ENCODE results near the gene CACNA2D3. TPM values are rescaled to one million over a fixed set of nuclear protein-coding genes. Genes with fewer than 3 reads are reported as not detected.

The CACNA2D3 gene
- total RNA-seq, 4 donors from 2014 or later = 0.27 to 1.5 (median 0.79) TPM

- TF ChIP-seq POLR2A (IDR thresholded peaks at IDR 0.05) = no peak
- TF ChIP-seq, protein P1, sequence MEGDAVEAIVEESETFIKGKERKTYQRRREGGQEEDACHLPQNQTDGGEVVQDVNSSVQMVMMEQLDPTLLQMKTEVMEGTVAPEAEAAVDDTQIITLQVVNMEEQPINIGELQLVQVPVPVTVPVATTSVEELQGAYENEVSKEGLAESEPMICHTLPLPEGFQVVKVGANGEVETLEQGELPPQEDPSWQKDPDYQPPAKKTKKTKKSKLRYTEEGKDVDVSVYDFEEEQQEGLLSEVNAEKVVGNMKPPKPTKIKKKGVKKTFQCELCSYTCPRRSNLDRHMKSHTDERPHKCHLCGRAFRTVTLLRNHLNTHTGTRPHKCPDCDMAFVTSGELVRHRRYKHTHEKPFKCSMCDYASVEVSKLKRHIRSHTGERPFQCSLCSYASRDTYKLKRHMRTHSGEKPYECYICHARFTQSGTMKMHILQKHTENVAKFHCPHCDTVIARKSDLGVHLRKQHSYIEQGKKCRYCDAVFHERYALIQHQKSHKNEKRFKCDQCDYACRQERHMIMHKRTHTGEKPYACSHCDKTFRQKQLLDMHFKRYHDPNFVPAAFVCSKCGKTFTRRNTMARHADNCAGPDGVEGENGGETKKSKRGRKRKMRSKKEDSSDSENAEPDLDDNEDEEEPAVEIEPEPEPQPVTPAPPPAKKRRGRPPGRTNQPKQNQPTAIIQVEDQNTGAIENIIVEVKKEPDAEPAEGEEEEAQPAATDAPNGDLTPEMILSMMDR (IDR thresholded peaks at IDR 0.05) = no peak
- DNase-seq (ENCODE audit: low spot score in 2 of 2) = no peak
- H3K4me3 ChIP-seq (ENCODE audit: low read depth, poor library complexity, severe bottlenecking) = no peak overlapping the region
- intact Hi-C loops (cut with DNase I; ENCODE audit: low total_unique reads) = no loop called here
- WGBS, 2 donors = 47 to 49% methylated on average over 8 of the region's 8 CpGs
Measured at GRCh38 chr3:54670201-54671000, 548.0 kb downstream of the CACNA2D3 start.

DNA sequence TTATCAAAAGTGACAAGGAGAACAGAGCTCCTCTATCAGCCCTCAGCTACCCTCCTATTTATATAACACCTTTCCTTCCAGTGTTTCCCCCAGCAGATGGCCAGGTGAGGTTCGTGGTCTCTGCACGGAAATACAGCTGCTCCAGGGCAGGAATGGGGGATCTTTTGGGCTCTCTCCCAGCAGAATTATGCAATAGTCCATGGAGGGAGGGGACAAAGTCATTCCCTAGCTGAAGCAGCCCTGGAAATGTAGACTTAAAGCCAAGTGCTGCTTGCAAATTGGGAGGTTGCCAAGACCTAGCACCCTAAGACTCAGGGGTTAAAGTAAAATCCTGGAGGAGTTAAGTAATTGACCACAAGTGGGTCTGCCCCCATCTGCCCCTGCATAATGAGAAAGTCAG is 549.2 kb downstream of the CACNA2D3 start:
- no peak for DNase-seq (ENCODE audit: low spot score in 2 of 2)
- no peak for TF ChIP-seq POLR2A (IDR thresholded peaks at IDR 0.05)
- TF ChIP-seq, protein P1 (IDR thresholded peaks at IDR 0.05) = no peak
- 29 to 40% methylated on average over 2 of the region's 2 CpGs for WGBS, 2 donors
- H3K4me3 ChIP-seq (ENCODE audit: low read depth, poor library complexity, severe bottlenecking) = no peak overlapping the region
- intact Hi-C loops (cut with DNase I; ENCODE audit: low total_unique reads) = no loop called here

DNA sequence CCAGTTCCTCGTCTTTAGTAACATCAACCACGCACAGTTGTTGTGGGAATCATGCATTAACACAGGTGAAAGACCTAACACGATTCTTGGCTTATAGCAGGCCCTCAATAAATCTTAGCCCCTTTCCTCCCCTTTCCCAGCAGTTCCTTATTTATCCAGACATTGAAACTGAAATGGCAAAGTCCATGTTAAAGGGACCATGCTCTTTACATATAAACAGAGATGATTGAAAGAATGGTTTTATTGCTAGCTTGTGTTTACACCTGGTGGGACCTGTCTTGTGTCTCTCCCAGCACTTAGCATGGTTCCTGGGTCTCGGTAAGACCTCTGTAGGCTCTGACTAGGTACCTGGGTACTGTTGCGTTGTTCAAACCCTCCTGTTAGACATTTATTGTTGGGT is 553.7 kb downstream of the CACNA2D3 start:
- intact Hi-C loops (cut with DNase I; ENCODE audit: low total_unique reads) = no loop called here
- no peak overlapping the region for H3K4me3 ChIP-seq (ENCODE audit: low read depth, poor library complexity, severe bottlenecking)
- no peak for DNase-seq (ENCODE audit: low spot score in 2 of 2)
- 89 to 92% methylated on average over 5 of the region's 5 CpGs for WGBS, 2 donors
- TF ChIP-seq, protein P1 (IDR thresholded peaks at IDR 0.05) = no peak
- no peak for TF ChIP-seq POLR2A (IDR thresholded peaks at IDR 0.05)

DNA sequence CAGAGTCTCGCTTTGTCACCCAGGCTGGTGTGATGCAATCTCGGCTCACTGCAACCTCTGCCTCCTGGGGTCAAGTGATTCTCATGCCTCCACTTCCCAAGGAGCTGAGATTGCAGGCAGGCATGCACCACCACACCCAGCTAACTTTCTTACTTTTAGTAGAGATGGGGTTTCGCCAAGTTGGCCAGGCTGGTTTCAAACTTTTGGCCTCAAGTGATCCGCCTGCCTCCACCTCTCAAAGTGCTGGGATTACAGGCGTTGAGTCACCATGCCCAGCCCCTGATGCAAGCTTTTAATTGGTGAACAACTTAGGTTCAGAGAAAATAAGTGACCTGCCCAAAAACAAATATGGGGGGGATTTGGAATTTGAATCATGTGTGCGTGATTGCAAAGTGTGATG is 559.4 kb downstream of the CACNA2D3 start:
- TF ChIP-seq, protein P1 (IDR thresholded peaks at IDR 0.05) = no peak
- TF ChIP-seq POLR2A (IDR thresholded peaks at IDR 0.05) = no peak
- WGBS, 2 donors = 77 to 86% methylated on average over 6 of the region's 6 CpGs
- intact Hi-C loops (cut with DNase I; ENCODE audit: low total_unique reads) = no loop called here
- H3K4me3 ChIP-seq (ENCODE audit: low read depth, poor library complexity, severe bottlenecking) = no peak overlapping the region
- no peak for DNase-seq (ENCODE audit: low spot score in 2 of 2)

- WGBS, 2 donors = 85 to 89% methylated on average over 2 of the region's 2 CpGs
- intact Hi-C loops (cut with DNase I; ENCODE audit: low total_unique reads) = no loop called here
- no peak overlapping the region for H3K4me3 ChIP-seq (ENCODE audit: low read depth, poor library complexity, severe bottlenecking)
- TF ChIP-seq, protein P1 (IDR thresholded peaks at IDR 0.05) = no peak
- TF ChIP-seq POLR2A (IDR thresholded peaks at IDR 0.05) = no peak
- DNase-seq (ENCODE audit: low spot score in 2 of 2) = no peak
Measured at GRCh38 chr3:54685213-54685612, 562.9 kb downstream of the CACNA2D3 start.

All from lower leg skin (tissue), 4 donors.